Measurements from ENCODE around the gene PLCB4.

- TF ChIP-seq CTCF (conservative IDR thresholded peaks at IDR 0.05; ENCODE audit: low read length) (no peak), EZH2phosphoT487 (IDR thresholded peaks at IDR 0.05; ENCODE audit: borderline replicate concordance, low read depth, low read length) (no peak)
Measured at GRCh38 chr20:9134346-9134745, 65.5 kb downstream of the PLCB4 start.

Measured in OCI-LY7 (cell line).